IPS-18a (cell line): ENCODE results near the gene NHSL1.

Source experiments
- H3K27ac ChIP-seq: one replicate; pipeline ENCODE4 v1.5.1; 2013; ENCODE audit warnings: low read length
- H3K27me3 ChIP-seq: one replicate; pipeline ENCODE4 v1.6.1; 2013; ENCODE audit warnings: mild to moderate bottlenecking, low read length; ENCODE audit not compliant: control insufficient read depth, insufficient read depth
- H3K36me3 ChIP-seq: one replicate; pipeline ENCODE4 v1.6.1; 2013; ENCODE audit warnings: low read depth, low read length; ENCODE audit not compliant: control insufficient read depth
- H3K4me1 ChIP-seq: one replicate; pipeline ENCODE4 v1.6.1; 2013; ENCODE audit warnings: low read depth, low read length; ENCODE audit not compliant: control insufficient read depth
- H3K4me3 ChIP-seq: one replicate; pipeline ENCODE4 v1.5.1; 2013; ENCODE audit warnings: low read length
- H3K9ac ChIP-seq: one replicate; pipeline ENCODE4 v1.6.1; 2013; ENCODE audit warnings: mild to moderate bottlenecking, low read length, moderate library complexity
- H3K9me3 ChIP-seq: one replicate; pipeline ENCODE4 v1.6.1; 2013; ENCODE audit warnings: low read depth, low read length; ENCODE audit not compliant: control insufficient read depth

NHSL1 gene

GRCh38 chr6:138533667-138534066 is 34.4 kb upstream of the NHSL1 start:
- Histone ChIP-seq H3K4me1 (peaks cover 9% of the 10 kb centered on the region), H3K4me3 (no peak overlapping the region), H3K36me3 (no peaks in the 10 kb centered on the region), H3K27me3 (no peaks in the 10 kb centered on the region), H3K9me3 (no peaks in the 10 kb centered on the region), H3K27ac (no peak overlapping the region), H3K9ac (no peak overlapping the region)

DNA sequence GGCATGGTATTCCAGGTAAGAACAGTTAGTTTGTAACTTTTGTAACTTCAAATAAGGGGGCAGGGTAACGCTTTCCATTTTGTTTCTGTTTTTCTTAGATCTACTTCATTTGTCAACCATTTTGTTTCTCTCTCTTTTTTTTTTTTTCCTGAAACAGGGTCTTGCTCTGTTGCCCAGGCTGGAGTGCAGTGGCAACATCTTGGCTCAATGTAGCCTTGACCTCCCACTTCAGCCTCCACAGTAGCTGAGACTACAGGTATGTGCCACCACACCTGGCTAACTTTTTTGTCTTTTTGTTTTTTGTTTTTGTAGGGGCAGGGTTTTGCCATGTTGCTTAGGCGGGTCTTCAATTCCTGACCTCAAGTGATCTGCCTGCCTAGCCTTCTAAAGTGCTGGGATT is 32.1 kb upstream of the NHSL1 start:
- H3K4me1 ChIP-seq = peaks cover 21% of the 10 kb centered on the region
- H3K4me3 ChIP-seq = no peak overlapping the region
- no peaks in the 10 kb centered on the region for H3K27me3 ChIP-seq
- no peaks in the 10 kb centered on the region for H3K36me3 ChIP-seq
- H3K9me3 ChIP-seq = no peaks in the 10 kb centered on the region
- no peak overlapping the region for H3K9ac ChIP-seq
- H3K27ac ChIP-seq = no peak overlapping the region

DNA sequence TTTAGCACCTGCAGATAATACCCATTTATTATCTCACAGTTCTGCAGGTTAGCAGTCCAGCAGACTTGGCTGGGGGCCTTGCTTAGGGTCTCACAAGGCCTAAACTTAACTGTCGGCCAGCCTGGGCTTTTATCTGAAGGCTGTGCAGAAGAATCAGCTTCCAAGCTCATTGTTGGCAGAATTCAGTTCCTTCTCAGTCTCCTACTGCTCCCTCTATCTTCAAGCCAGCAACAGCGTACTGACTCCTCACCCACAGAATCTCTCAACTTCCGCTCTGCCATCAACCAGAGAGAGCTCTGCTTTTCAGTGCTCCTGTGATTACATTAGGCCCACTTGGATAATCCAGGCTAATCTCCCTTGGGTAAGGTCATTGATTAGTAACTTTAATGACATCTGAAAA is 30.2 kb upstream of the NHSL1 start:
- Histone ChIP-seq H3K4me1 (peaks cover 21% of the 10 kb centered on the region), H3K36me3 (no peaks in the 10 kb centered on the region), H3K27ac (no peak overlapping the region), H3K9me3 (no peaks in the 10 kb centered on the region), H3K9ac (no peak overlapping the region), H3K27me3 (no peaks in the 10 kb centered on the region), H3K4me3 (no peak overlapping the region)

DNA sequence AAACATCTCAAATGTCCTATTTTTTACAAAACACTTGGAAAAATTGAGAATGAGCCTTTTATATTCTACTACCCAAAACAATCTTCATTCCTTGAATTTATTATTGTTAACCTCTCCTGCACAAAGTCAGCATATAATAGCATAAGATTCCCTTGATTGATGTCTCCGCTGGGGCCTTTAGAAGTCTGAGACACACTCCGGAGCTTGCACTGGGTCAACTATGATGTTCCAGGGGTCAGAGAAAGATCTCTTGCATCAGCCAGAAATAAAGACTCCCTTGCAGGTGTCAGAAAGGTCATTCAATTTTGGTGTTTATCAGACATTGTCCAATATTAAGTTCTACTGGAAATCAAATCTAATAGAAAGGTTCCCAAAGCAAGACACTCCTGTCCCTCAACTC is 29.7 kb upstream of the NHSL1 start:
- Histone ChIP-seq H3K9me3 (no peaks in the 10 kb centered on the region), H3K4me3 (no peak overlapping the region), H3K36me3 (no peaks in the 10 kb centered on the region), H3K27me3 (no peaks in the 10 kb centered on the region), H3K9ac (no peak overlapping the region), H3K27ac (no peak overlapping the region), H3K4me1 (peaks cover 21% of the 10 kb centered on the region)

- peaks cover 21% of the 10 kb centered on the region for H3K4me1 ChIP-seq
Measured at GRCh38 chr6:138528137-138528536, 28.8 kb upstream of the NHSL1 start.

GRCh38 chr6:138527411-138528088 is 28.3 kb upstream of the NHSL1 start:
- Histone ChIP-seq H3K27me3 (no peaks in the 10 kb centered on the region), H3K9me3 (no peaks in the 10 kb centered on the region), H3K36me3 (no peaks in the 10 kb centered on the region), H3K4me3 (no peak overlapping the region), H3K4me1 (peaks cover 26% of the 10 kb centered on the region), H3K27ac (no peak overlapping the region), H3K9ac (no peak overlapping the region)

More at GRCh38 chr6:138528137-138528536, 28.8 kb upstream of the NHSL1 start:
- Histone ChIP-seq H3K4me3 (no peak overlapping the region), H3K36me3 (no peaks in the 10 kb centered on the region), H3K27me3 (no peaks in the 10 kb centered on the region), H3K27ac (no peak overlapping the region), H3K9me3 (no peaks in the 10 kb centered on the region), H3K9ac (no peak overlapping the region)

- Histone ChIP-seq H3K9me3 (no peaks in the 10 kb centered on the region), H3K27ac (no peak overlapping the region), H3K4me3 (no peak overlapping the region), H3K36me3 (no peaks in the 10 kb centered on the region), H3K9ac (no peak overlapping the region), H3K4me1 (peaks cover 28% of the 10 kb centered on the region), H3K27me3 (no peaks in the 10 kb centered on the region)
Measured at GRCh38 chr6:138526822-138527235, 27.5 kb upstream of the NHSL1 start.

DNA sequence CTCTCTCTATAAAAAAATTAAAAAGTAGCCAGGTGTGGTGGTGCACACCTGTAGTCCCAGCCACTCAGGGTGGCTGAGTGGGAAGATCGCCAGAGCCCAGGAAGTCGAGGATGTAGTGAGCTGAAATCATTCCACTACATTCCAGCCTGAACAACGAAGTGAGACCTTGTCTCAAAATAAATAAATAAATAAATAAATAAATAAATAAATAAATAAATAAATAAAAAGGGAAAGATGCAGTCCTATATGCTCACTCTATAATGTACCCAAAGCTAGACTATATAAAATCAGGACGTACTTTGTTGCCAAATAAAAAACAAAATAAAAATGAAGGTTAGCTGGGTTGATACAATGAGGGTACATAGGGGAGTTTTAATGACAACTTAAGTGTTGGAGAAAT is 26.1 kb upstream of the NHSL1 start:
- Histone ChIP-seq H3K9me3 (no peaks in the 10 kb centered on the region), H3K9ac (no peak overlapping the region), H3K4me1 (peaks cover 28% of the 10 kb centered on the region), H3K27ac (no peak overlapping the region), H3K4me3 (no peak overlapping the region), H3K27me3 (no peaks in the 10 kb centered on the region), H3K36me3 (no peaks in the 10 kb centered on the region)

GRCh38 chr6:138524526-138524925 is 25.2 kb upstream of the NHSL1 start:
- Histone ChIP-seq H3K27me3 (no peaks in the 10 kb centered on the region), H3K9me3 (no peaks in the 10 kb centered on the region), H3K36me3 (no peaks in the 10 kb centered on the region), H3K9ac (no peak overlapping the region), H3K4me1 (peaks cover 28% of the 10 kb centered on the region), H3K4me3 (no peak overlapping the region), H3K27ac (no peak overlapping the region)

DNA sequence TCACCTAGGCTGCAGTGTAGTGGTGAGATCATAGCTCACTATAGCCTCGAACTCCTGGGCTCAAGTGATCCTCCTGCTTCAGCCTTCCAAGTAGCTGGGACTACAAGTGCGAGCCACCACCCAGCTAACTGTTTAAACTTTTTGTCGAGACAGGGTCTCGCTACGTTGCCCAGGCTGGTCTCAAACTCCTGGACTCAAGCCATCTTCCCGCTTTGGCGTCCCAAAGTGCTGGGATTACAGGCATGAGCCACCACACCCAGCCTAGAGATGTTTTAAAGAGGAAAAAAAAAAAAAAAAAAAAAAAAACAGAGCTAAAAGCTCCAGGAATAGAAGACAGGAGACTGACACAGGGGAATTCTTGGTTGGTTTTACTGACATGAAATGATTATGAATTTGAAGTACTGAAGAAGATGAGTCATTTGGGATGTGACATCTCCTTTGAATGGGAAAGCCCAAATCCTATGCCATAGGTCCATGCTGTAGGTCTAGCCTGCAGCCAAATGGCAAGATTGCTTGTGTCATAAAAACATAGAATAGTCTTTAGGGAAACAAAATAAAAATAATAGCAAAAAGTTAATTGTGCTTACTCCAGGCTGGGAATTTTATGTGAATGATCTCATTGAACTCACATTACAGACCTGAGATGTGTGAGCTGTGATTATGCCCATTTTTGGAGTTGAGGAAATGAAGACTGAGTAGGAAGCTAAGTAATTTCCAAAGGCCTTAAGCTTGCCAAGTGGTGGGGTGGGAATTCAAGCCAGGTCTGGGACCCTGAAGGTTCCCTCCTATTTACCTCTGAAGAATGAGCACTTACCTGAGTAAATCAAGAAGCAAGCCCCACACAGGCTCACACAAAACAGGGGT is 24.3 kb upstream of the NHSL1 start:
- Histone ChIP-seq H3K4me3 (no peak overlapping the region), H3K27ac (no peak overlapping the region), H3K9me3 (no peaks in the 10 kb centered on the region), H3K27me3 (no peaks in the 10 kb centered on the region), H3K9ac (no peak overlapping the region), H3K36me3 (no peaks in the 10 kb centered on the region), H3K4me1 (peaks cover 27% of the 10 kb centered on the region)

DNA sequence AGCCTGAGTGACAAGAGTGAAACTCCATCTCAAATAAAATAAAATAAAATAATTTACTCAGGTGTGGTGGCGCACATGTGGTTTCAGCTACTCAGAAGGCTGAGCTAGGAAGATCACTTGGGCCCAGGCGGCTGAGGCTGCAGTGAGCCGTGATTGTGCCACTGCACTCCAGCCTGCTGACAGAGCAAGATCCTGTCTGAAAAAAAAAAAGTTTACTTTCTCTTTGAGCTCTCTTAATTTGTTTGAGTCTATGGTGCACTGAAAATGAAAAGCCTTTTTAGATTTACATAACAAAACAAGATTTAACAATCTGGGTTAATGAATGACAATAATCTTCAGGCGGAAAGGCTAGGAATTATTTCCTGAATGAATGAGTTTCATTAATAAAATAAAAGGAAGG is 23.3 kb upstream of the NHSL1 start:
- Histone ChIP-seq H3K36me3 (no peaks in the 10 kb centered on the region), H3K9me3 (peaks cover 5% of the 10 kb centered on the region), H3K27ac (no peak overlapping the region), H3K4me1 (peaks cover 18% of the 10 kb centered on the region), H3K4me3 (no peak overlapping the region), H3K9ac (no peak overlapping the region), H3K27me3 (no peaks in the 10 kb centered on the region)

- Histone ChIP-seq H3K4me1 (peaks cover 9% of the 10 kb centered on the region), H3K27ac (no peak overlapping the region), H3K9me3 (peaks cover 5% of the 10 kb centered on the region), H3K9ac (no peak overlapping the region), H3K4me3 (no peak overlapping the region), H3K36me3 (no peaks in the 10 kb centered on the region), H3K27me3 (no peaks in the 10 kb centered on the region)
Measured at GRCh38 chr6:138521790-138522189, 22.5 kb upstream of the NHSL1 start.
